ENCODE results near the gene HDAC4.

GRCh38 chr2:239189711-239190131, 211.1 kb downstream of the HDAC4 start:
- TF ChIP-seq CTCF (IDR thresholded peaks at IDR 0.05): no peak
- TF ChIP-seq ZFX (IDR thresholded peaks at IDR 0.05; ENCODE audit: borderline replicate concordance): no peak

Data from 22Rv1 (cell line).